Activated T-cell treated with anti-CD3 and anti-CD28 coated beads, Interleukin-2, amount 50 U/mL, for 72 hours (primary cell): ENCODE results near the gene ZNF17. TPM values are rescaled to one million over a fixed set of nuclear protein-coding genes. Genes with fewer than 3 reads are reported as not detected.
A peak's percentile ranks its signal among the peaks of the same experiment; 100 is the strongest.

ENCODE experiments used
- ATAC-seq, 2 donors: fragments of 150-1000 bp; cut with Tn5 transposase; replicated peaks in 1 of 2; 2 replicates each; pipeline ENCODE4 v1.10.0; 2021; ENCODE audit warnings: moderate library complexity in 2 of 2, mild to moderate bottlenecking in 1 of 2
- DNase-seq, 2 donors: peaks; one replicate each; pipeline ENCODE4 v3.0.0; 2021 to 2022; ENCODE audit warnings: mixed read lengths in 1 of 2
- H3K27ac Mint-ChIP-seq: one replicate; pipeline ENCODE4 v1.8.0; 2022; ENCODE audit warnings: mild to moderate bottlenecking, moderate library complexity, mixed read lengths
- H3K27me3 Mint-ChIP-seq: one replicate; pipeline ENCODE4 v1.8.0; 2022; ENCODE audit warnings: low read depth, mixed read lengths
- H3K36me3 Mint-ChIP-seq, 2 donors: one replicate each; pipeline ENCODE4 v1.8.0; 2022; ENCODE audit warnings: mixed read lengths in 2 of 2, mild to moderate bottlenecking in 1 of 2; ENCODE audit not compliant: insufficient read depth in 2 of 2
- H3K4me1 Mint-ChIP-seq: one replicate; pipeline ENCODE4 v1.8.0; 2022; ENCODE audit warnings: low read depth, mixed read lengths
- H3K4me3 Mint-ChIP-seq, 2 donors: one replicate each; pipeline ENCODE4 v1.8.0; 2022; ENCODE audit warnings: mild to moderate bottlenecking in 2 of 2, mixed read lengths in 2 of 2, moderate library complexity in 2 of 2
- H3K9me3 Mint-ChIP-seq, 2 donors: one replicate each; pipeline ENCODE4 v1.8.0; 2022; ENCODE audit warnings: mixed read lengths in 2 of 2
- total RNA-seq, 2 donors: library from RNA; stranded (reverse); gene quantifications; one replicate each; pipeline ENCODE4 v1.2.3, GENCODE V29; 2022

Gene ZNF17
- total RNA-seq, 2 donors from 2014 or later = 11.0 to 12.0 TPM

DNA sequence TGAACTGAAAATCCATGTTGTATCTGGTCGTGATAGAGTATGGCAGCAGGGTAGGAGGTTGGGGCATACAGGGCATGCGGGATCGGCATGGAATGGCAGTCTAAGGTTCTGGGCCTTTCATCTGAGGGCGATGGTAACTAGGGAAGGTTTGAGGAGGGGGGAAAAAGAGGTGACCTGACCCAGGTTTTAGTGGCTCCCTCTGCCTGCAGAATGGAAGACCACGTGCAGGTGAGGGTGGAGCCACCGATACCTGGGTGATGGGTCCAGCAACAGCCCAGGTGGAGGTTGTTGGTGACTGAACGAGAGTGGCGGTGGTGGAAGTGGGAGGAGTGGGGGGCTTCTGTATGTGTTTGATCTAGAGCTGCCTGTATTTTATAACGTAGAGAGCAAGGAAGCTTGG is 28.0 kb downstream of the ZNF17 start:
- Mint-ChIP-seq H3K4me1 (peaks cover 47% of the 10 kb centered on the region), H3K4me3 (no peak overlapping the region), H3K9me3 (peaks cover 26 to 37% of the 10 kb centered on the region in 2 donors), H3K27me3 (no peaks in the 10 kb centered on the region), H3K36me3 (peaks cover 62 to 74% of the 10 kb centered on the region in 2 donors), H3K27ac (no peak overlapping the region)
- no peak for DNase-seq
- no peak for ATAC-seq

DNA sequence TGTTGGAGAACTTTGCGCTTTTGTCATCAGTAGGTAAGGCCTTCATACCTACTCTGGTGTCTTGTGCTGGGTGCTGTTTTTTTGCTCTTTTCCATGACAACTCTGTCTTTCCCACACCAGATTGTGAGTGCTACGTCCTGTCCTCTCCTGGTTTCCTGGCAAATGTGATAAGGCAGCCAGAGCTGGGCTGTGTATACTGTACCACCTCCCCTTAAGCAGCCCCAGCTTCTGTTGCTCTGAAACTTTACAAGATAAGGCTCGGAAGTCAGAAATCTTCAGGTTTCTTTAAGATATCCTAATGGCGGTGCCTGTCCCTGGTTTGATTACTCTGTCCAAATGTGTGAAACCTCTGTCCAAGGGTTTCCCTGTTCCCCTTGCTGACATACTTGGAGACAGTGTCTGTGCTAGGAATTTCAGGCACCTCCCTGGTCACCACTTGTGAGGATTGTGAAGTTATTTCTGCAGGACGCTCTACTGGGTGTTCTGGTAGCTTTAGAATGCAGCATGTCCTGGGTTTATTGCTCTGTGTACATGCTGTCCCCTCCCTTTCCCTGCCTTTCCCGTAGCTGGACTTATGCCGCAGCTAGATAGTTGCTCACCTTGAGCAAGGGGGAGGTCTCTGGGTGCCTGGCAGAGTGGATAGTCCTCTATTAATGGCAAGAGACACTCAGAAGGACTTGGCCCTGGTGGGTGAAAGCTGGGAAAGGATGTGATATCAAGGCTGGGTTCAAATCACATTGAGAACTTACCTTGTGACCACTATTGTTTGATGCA is 31.2 kb downstream of the ZNF17 start:
- Mint-ChIP-seq H3K36me3 (peaks cover 63 to 72% of the 10 kb centered on the region in 2 donors), H3K27me3 (no peaks in the 10 kb centered on the region), H3K9me3 (peaks cover 23 to 43% of the 10 kb centered on the region in 2 donors), H3K27ac (no peak overlapping the region), H3K4me1 (peaks cover 24% of the 10 kb centered on the region), H3K4me3 (no peak overlapping the region)
- ATAC-seq (no peak), DNase-seq (no peak)

DNA sequence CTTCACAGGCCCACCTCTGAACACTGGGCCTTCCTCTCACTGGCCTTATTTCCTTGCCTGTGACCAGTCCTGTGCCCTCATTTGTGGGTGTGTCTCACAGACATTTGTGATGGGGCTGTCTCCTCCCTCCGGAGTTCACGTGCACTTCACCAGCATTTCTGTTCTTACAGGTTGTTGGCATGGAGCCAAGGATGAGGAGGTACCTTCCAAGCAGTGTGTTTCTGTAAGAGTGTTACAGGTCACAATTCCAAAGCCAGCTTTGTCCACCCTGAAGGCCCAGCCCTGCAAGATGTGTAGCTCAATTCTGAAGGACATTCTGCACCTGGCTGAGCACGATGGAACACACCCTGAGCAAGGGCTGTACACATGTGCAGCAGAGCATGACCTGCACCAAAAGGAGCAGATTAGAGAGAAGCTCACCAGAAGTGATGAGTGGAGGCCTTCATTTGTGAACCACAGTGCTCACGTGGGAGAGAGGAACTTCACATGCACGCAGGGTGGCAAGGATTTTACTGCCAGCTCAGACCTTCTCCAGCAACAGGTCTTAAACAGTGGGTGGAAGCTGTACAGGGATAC is 32.2 kb downstream of the ZNF17 start:
- H3K27ac Mint-ChIP-seq = no peak overlapping the region
- H3K4me3 Mint-ChIP-seq = no peak overlapping the region
- no peaks in the 10 kb centered on the region for H3K27me3 Mint-ChIP-seq
- peaks cover 63 to 77% of the 10 kb centered on the region in 2 donors for H3K36me3 Mint-ChIP-seq
- DNase-seq (no peak), ATAC-seq (no peak)
- H3K9me3 Mint-ChIP-seq = peaks cover 23 to 43% of the 10 kb centered on the region in 2 donors
- H3K4me1 Mint-ChIP-seq = peaks cover 24% of the 10 kb centered on the region

DNA sequence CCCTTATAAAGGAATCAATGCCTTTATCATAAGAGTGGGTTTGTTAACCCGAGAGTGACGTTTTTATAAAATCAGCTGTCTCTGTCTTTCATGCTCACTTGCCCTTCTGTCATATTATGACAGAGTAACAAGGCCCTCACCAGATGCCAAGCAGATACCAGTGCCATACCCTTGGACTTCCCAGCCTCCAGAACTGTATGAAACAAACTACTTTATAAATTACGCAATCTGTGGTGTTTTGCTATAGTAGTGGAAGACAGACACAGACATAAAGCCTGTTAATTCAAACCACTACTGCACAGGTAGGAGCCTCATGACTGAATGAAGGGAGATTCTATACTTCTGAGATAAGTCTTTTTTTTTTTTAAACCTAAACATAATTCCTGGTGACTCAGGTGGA is 41.3 kb downstream of the ZNF17 start:
- no peak for DNase-seq
- ATAC-seq = no peak
- H3K27me3 Mint-ChIP-seq = no peaks in the 10 kb centered on the region
- H3K27ac Mint-ChIP-seq = no peak overlapping the region
- H3K9me3 Mint-ChIP-seq = peaks cover 9 to 10% of the 10 kb centered on the region in 2 donors
- no peak overlapping the region for H3K4me3 Mint-ChIP-seq
- peaks cover 19 to 38% of the 10 kb centered on the region in 2 donors for H3K36me3 Mint-ChIP-seq
- H3K4me1 Mint-ChIP-seq = no peaks in the 10 kb centered on the region

DNA sequence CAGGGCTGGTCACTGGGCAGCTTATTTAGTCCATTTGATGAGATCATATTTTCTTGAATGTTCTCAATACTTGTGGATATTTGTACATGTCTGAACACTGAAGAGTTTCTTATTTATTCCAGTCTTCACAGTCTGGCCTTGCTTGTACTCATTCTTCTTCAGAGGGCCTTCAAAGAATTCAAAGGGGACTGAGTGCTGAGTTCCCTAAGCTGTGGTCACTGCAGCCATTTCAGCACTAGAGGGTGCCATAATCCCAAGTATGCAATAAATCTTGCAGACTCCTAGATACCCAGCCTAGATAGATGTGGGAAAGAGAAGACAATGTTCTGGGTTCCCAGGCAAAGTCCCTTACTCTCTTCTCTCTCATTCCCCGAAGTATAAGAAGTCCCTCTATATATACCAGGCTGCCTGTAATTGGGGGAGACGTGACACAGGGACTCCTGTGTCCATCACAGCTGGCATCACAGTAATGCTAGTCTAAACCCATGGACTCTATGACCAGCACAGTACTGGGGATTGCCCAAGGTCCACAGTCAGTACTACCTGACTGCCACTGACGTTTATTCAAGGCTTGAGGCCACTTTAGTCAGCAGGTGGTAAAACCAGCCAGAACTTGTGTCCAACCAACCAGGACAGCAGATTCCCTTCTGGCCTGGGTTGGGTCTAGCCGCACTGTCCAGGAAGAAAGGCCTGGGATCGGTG is 54.9 kb downstream of the ZNF17 start:
- H3K4me1 Mint-ChIP-seq = no peaks in the 10 kb centered on the region
- no peaks in the 10 kb centered on the region for H3K27me3 Mint-ChIP-seq
- H3K9me3 Mint-ChIP-seq = peaks cover 14 to 32% of the 10 kb centered on the region in 2 donors
- DNase-seq (peak; percentile 29 to 36), ATAC-seq (peak; percentile 61 to 65)
- peaks cover 25 to 27% of the 10 kb centered on the region in 2 donors for H3K36me3 Mint-ChIP-seq
- no peak overlapping the region for H3K4me3 Mint-ChIP-seq
- H3K27ac Mint-ChIP-seq = no peak overlapping the region

DNA sequence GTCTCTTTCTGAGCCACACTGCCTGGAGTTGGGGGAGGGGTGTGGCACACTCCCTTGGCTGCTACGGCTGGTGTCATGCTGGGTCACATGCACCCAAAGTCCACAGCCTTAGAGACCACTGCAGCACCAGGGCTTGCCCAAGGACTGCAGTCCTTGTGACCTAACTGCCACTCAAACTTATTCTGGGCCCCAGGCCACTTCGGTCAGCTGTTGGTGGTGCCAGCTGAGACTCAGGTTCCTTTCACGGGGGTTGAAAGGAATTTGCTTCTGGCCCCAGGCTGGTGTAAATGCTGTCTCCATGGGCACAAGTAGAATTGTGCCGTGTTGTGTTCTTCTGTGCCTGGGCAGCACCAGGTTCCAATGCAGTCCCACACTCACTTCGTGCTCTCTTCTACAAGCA is 55.5 kb downstream of the ZNF17 start:
- Mint-ChIP-seq H3K9me3 (peaks cover 16 to 34% of the 10 kb centered on the region in 2 donors), H3K4me1 (no peaks in the 10 kb centered on the region), H3K27me3 (no peaks in the 10 kb centered on the region), H3K27ac (no peak overlapping the region), H3K4me3 (no peak overlapping the region), H3K36me3 (peaks cover 24 to 30% of the 10 kb centered on the region in 2 donors)
- ATAC-seq = no peak
- no peak for DNase-seq

Other genes starting within 250 kb of the ZNF17 start
- not detected for gene DUXA, start 243.7 kb upstream of the ZNF17 start, total RNA-seq
- gene ZNF264, start 219.7 kb upstream of the ZNF17 start, total RNA-seq = 10 to 100 TPM; 38.7 to 43.3 TPM
- gene AURKC, start 180.1 kb upstream of the ZNF17 start, total RNA-seq = 1 to 10 TPM; 2.2 to 4.3 TPM
- gene ZNF805, start 170.5 kb upstream of the ZNF17 start, total RNA-seq = 10 to 100 TPM; 14.4 to 16.2 TPM
- 100 to 1,000 TPM; 114 to 129 TPM for gene ZNF460, start 130.7 kb upstream of the ZNF17 start, total RNA-seq
- 1 to 10 TPM; 8.4 to 9.0 TPM for gene ZNF543, start 90.7 kb upstream of the ZNF17 start, total RNA-seq
- gene ZNF304, start 59.9 kb upstream of the ZNF17 start, total RNA-seq = 1 to 10 TPM; 8.1 to 8.3 TPM
- 1 to 10 TPM; 7.3 to 8.5 TPM for gene TRAPPC2B, start 47.6 kb upstream of the ZNF17 start, total RNA-seq
- gene ZNF547, start 47.6 kb upstream of the ZNF17 start, total RNA-seq = 1 to 10 TPM; 3.9 to 4.5 TPM
- gene ZNF548, start 21.3 kb upstream of the ZNF17 start, total RNA-seq = 10 to 100 TPM; 40.4 to 62.8 TPM
- 10 to 100 TPM; 16.5 to 18.0 TPM for gene ZNF749, start 24.2 kb downstream of the ZNF17 start, total RNA-seq
- 1 to 10 TPM in 1 of 2 donors, under 1 TPM in 1; 0.37 to 1.1 TPM for gene VN1R1, start 46.0 kb downstream of the ZNF17 start, total RNA-seq
- gene ZNF772, start 66.4 kb downstream of the ZNF17 start, total RNA-seq = 1 to 10 TPM; 6.4 to 7.7 TPM
- 10 to 100 TPM; 10.2 to 11.1 TPM for gene ZNF419, start 76.6 kb downstream of the ZNF17 start, total RNA-seq
- gene ZNF773, start 88.8 kb downstream of the ZNF17 start, total RNA-seq = 10 to 100 TPM; 11.9 to 12.7 TPM
- 1 to 10 TPM; 6.8 to 6.9 TPM for gene ZNF549, start 116.2 kb downstream of the ZNF17 start, total RNA-seq
- gene ZNF550, start 148.7 kb downstream of the ZNF17 start, total RNA-seq = 10 to 100 TPM; 12.2 to 12.9 TPM
- 1 to 10 TPM; 3.2 to 5.5 TPM for gene ZNF416, start 167.8 kb downstream of the ZNF17 start, total RNA-seq
- gene ZIK1, start 173.0 kb downstream of the ZNF17 start, total RNA-seq = 1 to 10 TPM; 5.1 to 9.0 TPM
- gene ZNF530, start 188.7 kb downstream of the ZNF17 start, total RNA-seq = 1 to 10 TPM; 5.6 to 7.9 TPM
- gene ZNF134, start 203.1 kb downstream of the ZNF17 start, total RNA-seq = 10 to 100 TPM; 12.8 to 14.0 TPM
- gene ZNF211, start 222.0 kb downstream of the ZNF17 start, total RNA-seq = 10 to 100 TPM; 13.5 to 18.2 TPM